ENCODE data around the gene PDE4B. TPM values are rescaled to one million over a fixed set of nuclear protein-coding genes. Genes with fewer than 3 reads are reported as not detected.
"Not testable (repeated sequence)": the region's sequence is repeated elsewhere in the genome, so short reads cannot be mapped to it uniquely, and the experiment has no call there.

Gene PDE4B
- total RNA-seq, 1 donor from 2014 or later = 6.8 TPM

- intact Hi-C loops (cut with DNase I) = loop anchor here (5.0 kb wide), 2 partner anchors 34 to 36 kb away; no protein-coding TSS in a partner anchor
- DNase-seq (ENCODE audit: low spot score) = no peak
Measured at GRCh38 chr1:66403007-66403731, 610.5 kb downstream of the PDE4B start.

DNA sequence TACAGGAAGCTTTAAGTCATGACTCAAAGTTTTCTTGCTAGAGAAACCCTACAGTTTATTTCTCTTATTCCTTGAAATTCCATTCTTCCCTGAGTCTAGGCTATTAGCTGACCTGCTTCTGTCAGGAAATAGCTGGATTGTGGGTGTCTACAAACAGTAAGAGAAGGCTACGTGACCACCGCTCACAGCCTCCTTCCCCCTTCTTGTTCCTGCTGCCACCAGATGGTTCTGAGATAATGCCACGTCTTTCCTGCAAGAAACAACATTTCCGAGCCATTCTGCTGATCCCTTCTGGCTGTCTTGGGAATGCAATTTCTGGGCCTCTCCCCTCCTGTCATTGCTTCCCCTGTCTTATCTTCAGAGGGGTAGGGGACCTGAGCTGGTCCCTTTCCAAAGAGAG, 612.4 kb downstream of the PDE4B start:
- intact Hi-C loops (cut with DNase I) = no loop called here
- no peak for DNase-seq (ENCODE audit: low spot score)

DNA sequence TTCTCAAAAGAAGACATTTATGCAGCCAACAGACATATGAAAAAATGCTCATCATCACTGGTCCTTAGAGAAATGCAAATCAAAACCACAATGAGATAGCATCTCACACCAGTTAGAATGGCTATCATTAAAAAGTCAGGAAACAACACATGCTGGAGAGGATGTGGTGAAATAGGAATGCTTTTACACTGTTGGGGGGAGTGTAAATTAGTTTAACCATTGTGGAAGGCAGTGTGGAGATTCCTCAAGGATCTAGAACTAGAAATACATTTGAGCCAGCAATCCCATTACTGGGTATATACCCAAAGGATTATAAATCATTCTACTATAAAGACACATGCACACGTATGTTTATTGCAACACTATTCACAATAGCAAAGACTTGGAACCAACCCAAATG, 618.8 kb downstream of the PDE4B start:
- intact Hi-C loops (cut with DNase I); DNase-seq (ENCODE audit: low spot score): not testable (repeated sequence)

GRCh38 chr1:66412704-66413103, 620.0 kb downstream of the PDE4B start:
- intact Hi-C loops (cut with DNase I) = no loop called here
- DNase-seq (ENCODE audit: low spot score) = no peak

DNA sequence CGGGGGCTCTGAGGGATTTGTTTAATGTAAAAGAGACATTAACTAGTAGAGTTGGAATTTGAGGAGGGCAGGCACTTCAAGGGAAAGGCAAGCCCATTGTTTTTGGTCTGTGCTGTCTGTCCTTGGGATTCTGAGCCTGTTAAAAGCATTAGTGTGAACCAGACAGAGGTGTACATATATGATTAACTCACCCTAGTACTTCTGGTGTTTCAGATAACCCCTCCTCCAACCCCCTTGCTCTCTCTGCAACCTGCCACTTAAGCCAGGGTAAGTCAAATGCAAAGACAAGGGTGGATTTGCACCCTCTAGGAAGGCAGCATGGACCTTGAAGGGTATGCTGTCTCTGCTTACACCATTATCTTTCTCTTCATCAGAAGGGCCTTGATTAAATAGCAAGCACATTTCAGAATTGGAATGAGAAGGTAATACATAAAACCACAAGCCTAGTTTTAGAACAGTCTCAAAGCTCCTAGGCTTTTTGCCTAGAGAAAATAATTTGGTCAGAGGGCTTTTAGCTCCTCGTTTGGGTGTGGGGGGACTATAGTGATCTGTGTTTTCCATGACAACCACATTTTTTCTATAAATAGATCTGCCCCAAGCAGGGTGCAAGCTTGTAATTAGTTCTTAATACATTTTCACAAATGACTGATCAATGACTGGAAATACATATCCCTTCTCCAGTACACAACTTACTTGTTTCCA, 620.6 kb downstream of the PDE4B start:
- no peak for DNase-seq (ENCODE audit: low spot score)
- intact Hi-C loops (cut with DNase I) = no loop called here

GRCh38 chr1:66413838-66414175, 621.1 kb downstream of the PDE4B start:
- DNase-seq (ENCODE audit: low spot score) = no peak
- intact Hi-C loops (cut with DNase I) = no loop called here

DNA sequence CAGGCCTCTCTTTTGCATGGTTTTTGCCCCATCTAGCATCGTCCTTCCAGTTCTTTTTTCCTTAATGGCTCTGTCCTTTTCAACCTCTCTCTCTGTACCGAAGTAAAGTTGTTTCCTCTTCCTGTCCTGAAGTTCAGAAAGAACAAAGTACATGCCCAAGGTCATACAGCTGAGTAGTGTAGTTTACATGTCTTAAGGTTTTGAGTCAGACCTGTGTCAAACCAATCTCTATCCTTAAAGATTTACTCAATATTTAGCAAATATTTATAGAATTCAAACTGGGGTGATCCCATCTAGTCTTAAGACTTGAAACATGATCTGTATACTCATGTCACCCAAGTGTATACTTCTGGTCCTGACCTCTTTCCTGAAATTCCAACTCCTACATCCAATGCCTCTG, 622.6 kb downstream of the PDE4B start:
- intact Hi-C loops (cut with DNase I) = no loop called here
- no peak for DNase-seq (ENCODE audit: low spot score)

DNA sequence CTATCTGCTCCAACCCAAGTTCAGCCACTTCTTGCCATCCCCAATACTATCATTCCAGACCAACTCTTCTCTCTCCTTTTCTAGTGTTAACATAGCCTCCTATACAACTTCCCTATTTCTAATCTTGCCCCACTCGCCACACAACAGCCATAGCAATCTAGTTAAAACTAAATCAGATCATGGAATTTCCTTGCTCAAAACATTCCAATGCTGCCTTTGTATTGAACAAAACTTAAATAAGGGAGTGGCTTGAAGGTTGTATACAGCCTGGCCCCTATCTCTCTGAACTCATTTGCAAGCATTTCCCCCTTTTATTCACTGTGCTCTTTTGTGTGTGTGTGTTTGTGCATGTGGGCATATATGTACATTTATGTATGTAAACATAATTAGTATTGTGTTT, 623.2 kb downstream of the PDE4B start:
- no peak for DNase-seq (ENCODE audit: low spot score)
- intact Hi-C loops (cut with DNase I) = no loop called here

DNA sequence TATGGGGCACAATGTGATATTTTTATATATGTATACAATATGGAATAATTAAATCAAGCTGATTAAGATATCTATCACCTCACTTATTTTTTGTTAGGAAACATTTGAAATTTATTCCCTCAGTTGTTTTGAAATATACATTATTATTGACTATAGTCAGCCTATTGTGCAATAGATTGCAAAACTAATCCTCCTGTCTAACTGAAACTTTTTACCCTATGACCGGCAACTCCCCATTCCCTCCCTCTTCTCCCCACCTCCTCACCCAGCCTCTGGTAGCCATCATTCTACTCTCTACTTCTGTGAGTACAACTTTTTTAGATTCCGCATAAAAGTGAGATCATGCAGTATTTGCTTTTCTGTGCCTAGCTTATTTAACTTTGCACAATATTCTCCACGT, 623.6 kb downstream of the PDE4B start:
- DNase-seq (ENCODE audit: low spot score) = no peak
- intact Hi-C loops (cut with DNase I) = no loop called here

- no peak for DNase-seq (ENCODE audit: low spot score)
- intact Hi-C loops (cut with DNase I) = no loop called here
Measured at GRCh38 chr1:66418021-66418420, 625.3 kb downstream of the PDE4B start.

DNA sequence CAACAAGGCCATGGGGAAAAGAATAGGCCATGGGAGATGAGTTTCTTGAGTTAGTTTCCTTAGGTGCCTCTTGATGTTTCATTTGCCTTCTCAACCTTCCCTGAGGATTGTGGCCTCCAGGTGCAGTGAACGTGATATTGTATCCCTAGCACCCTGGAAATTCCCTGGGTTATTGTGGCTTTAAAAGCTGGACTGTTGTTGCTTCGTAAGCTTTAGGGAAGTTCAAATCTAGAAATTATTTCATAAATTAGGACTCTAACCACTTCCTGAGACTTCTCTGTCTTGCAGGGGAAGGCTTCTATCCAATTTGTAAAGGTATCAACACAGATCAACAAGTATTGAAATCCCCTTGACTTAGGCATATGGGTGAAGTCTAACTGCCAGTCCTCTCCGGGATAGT, 627.5 kb downstream of the PDE4B start:
- DNase-seq (ENCODE audit: low spot score); intact Hi-C loops (cut with DNase I): not testable (repeated sequence)

- DNase-seq (ENCODE audit: low spot score); intact Hi-C loops (cut with DNase I): not testable (repeated sequence)
Measured at GRCh38 chr1:66420906-66421305, 628.2 kb downstream of the PDE4B start.

DNA sequence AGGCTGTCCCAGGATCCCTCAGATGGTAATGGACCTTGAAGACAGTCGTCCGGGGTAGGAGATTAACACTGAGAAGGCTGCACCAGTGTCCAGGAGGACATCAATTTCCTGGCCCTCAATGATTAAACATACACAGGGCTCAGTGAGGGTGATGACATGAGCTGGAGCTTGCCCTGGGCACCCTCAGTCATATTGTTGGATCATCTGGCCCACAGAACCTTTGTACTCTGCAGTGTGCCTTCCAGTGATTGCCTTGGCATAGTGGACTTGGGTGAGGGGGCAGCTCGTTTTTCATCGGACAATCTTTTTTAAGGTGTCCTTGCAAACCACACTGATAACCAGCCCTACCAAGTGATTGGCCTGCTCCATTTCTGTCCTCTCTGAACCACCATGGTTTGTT, 630.1 kb downstream of the PDE4B start:
- DNase-seq (ENCODE audit: low spot score) = no peak
- intact Hi-C loops (cut with DNase I) = no loop called here

Data from cardiac septum (tissue), 1 donor.